ENCODE data around the gene STXBP6.

- TF ChIP-seq POLR2AphosphoS5 (IDR thresholded peaks at IDR 0.05; ENCODE audit: borderline replicate concordance, low read depth, low read length) = no peak
- TF ChIP-seq EZH2 (IDR thresholded peaks at IDR 0.05) = no peak
- no peak for TF ChIP-seq FOXP2 (optimal IDR thresholded peaks at IDR 0.05; ENCODE audit: control extremely low read depth, extremely low read length, insufficient read depth)
Observed at GRCh38 chr14:24990773-24991172, 59.2 kb downstream of the STXBP6 start.
